HepG2 (cell line): ENCODE results near the gene ZBTB45. TPM values are rescaled to one million over a fixed set of nuclear protein-coding genes. Genes with fewer than 3 reads are reported as not detected.
A peak's percentile ranks its signal among the peaks of the same experiment; 100 is the strongest.

Experiments
- BRD4 ChIP-seq: sonication (generic); formaldehyde crosslinking; IDR thresholded peaks from 2 replicates; pipeline ENCODE4 v1.4.0; 2020; ENCODE audit warnings: missing genetic modification reagents
- CENPT ChIP-seq: sonication (generic); formaldehyde crosslinking; IDR thresholded peaks from 2 replicates; pipeline ENCODE4 v1.8.0; 2022; ENCODE audit warnings: low read depth, mild to moderate bottlenecking, moderate library complexity, missing genetic modification reagents
- FOXA1 ChIP-seq, 2 experiments: fragments of 450-650 bp in 1 of 2; sonication (generic) in 1 of 2; formaldehyde crosslinking in 1 of 2; IDR thresholded peaks; 2 replicates each; pipeline versions ENCODE4 v1.4.0 to v1.6.1; 2016 to 2020; ENCODE audit warnings: missing genetic modification reagents in 1 of 2
- GATAD2A ChIP-seq: IDR thresholded peaks from 2 replicates; pipeline ENCODE4 v1.6.1; 2016
- KAT7 ChIP-seq: IDR thresholded peaks from 2 replicates; pipeline ENCODE4 v1.6.1; 2018; ENCODE audit warnings: borderline replicate concordance, missing compliant biosample characterization
- KDM2A ChIP-seq: sonication (generic); formaldehyde crosslinking; IDR thresholded peaks from 2 replicates; pipeline ENCODE4 v1.4.0; 2020; ENCODE audit warnings: low read depth, missing genetic modification reagents, borderline replicate concordance
- KLF12 ChIP-seq: sonication (generic); formaldehyde crosslinking; IDR thresholded peaks from 2 replicates; pipeline ENCODE4 v1.4.0; 2020; ENCODE audit warnings: missing genetic modification reagents, borderline replicate concordance
- MIER3 ChIP-seq: IDR thresholded peaks from 2 replicates; pipeline ENCODE4 v1.6.1; 2016; ENCODE audit warnings: missing compliant biosample characterization, borderline replicate concordance
- RFXAP ChIP-seq: sonication (generic); formaldehyde crosslinking; IDR thresholded peaks from 2 replicates; pipeline ENCODE4 v1.4.0; 2020; ENCODE audit warnings: missing genetic modification reagents, borderline replicate concordance
- SMARCE1 ChIP-seq: fragments of 450-650 bp; IDR thresholded peaks from 2 replicates; pipeline ENCODE4 v1.6.1; 2017; ENCODE audit warnings: borderline replicate concordance
- SP140L ChIP-seq: sonication (generic); formaldehyde crosslinking; IDR thresholded peaks from 2 replicates; pipeline ENCODE4 v1.4.0; 2020; ENCODE audit warnings: missing genetic modification reagents, borderline replicate concordance
- ZNF446 ChIP-seq: sonication (generic); formaldehyde crosslinking; IDR thresholded peaks from 2 replicates; pipeline ENCODE4 v1.5.0; 2020; ENCODE audit warnings: mild to moderate bottlenecking, missing genetic modification reagents
- ZNF460 ChIP-seq: sonication (generic); formaldehyde crosslinking; IDR thresholded peaks from 2 replicates; pipeline ENCODE4 v1.5.1; 2020; ENCODE audit warnings: missing genetic modification reagents, mild to moderate bottlenecking, borderline replicate concordance
- ZNF501 ChIP-seq: sonication (generic); formaldehyde crosslinking; IDR thresholded peaks from 2 replicates; pipeline ENCODE4 v1.5.1; 2020; ENCODE audit warnings: mild to moderate bottlenecking, moderate library complexity, missing genetic modification reagents
- ZNF552 ChIP-seq: sonication (generic); formaldehyde crosslinking; IDR thresholded peaks from 2 replicates; pipeline ENCODE4 v1.9.0; 2022; ENCODE audit warnings: missing genetic modification reagents, mild to moderate bottlenecking, borderline replicate concordance
- ZSCAN25 ChIP-seq: sonication (generic); formaldehyde crosslinking; IDR thresholded peaks from 2 replicates; pipeline ENCODE4 v1.8.0; 2022; ENCODE audit warnings: mild to moderate bottlenecking, missing genetic modification reagents
- polyA plus RNA-seq, 8 experiments: library from polyadenylated mRNA; depleted of rRNA in 3 of 8; stranded (reverse) in 7 of 8; unstranded in 1 of 8; fragments of >200 nt; fragmentation: Illumina TruSeq in 4 of 8; extraction: Trizol in 4 of 8; gene quantifications; 2 replicates each; pipeline versions ENCODE4 v1.2.1 to v1.2.3, GENCODE V29; 2011 to 2016; ENCODE audit warnings: low read depth in 4 of 8, missing spikeins in 1 of 8, mixed read lengths in 1 of 8; ENCODE audit not compliant: insufficient read depth in 1 of 8
- total RNA-seq, 5 experiments: library from RNA; depleted of rRNA; stranded (reverse); fragments of >200 nt; fragmentation: Illumina TruSeq; extraction: Trizol; gene quantifications; 2 replicates each; pipeline ENCODE4 v1.2.3, GENCODE V29; 2016; ENCODE audit warnings: low read depth in 1 of 5
- TF ChIP-seq, protein P1 (sequence below): IDR thresholded peaks from 2 replicates; pipeline ENCODE4 v1.6.1; 2012; ENCODE audit warnings: low read depth, low read length, improper control_type of control experiment
- TF ChIP-seq, protein P2 (sequence below): sonication (generic); formaldehyde crosslinking; IDR thresholded peaks from 2 replicates; pipeline ENCODE4 v1.8.1; 2023; ENCODE audit warnings: mild to moderate bottlenecking, missing genetic modification reagents
- TF ChIP-seq, protein P3 (sequence below): IDR thresholded peaks from 2 replicates; pipeline ENCODE4 v1.6.1; 2018; ENCODE audit warnings: missing genetic modification reagents
- TF ChIP-seq, protein P4 (sequence below): sonication (generic); formaldehyde crosslinking; conservative IDR thresholded peaks from 2 replicates; pipeline ENCODE4 v1.8.0; 2022; ENCODE audit warnings: missing genetic modification reagents
- TF ChIP-seq, protein P5 (sequence below): sonication (generic); formaldehyde crosslinking; IDR thresholded peaks from 2 replicates; pipeline ENCODE4 v1.5.1; 2020; ENCODE audit warnings: mild to moderate bottlenecking, missing genetic modification reagents, borderline replicate concordance

The ZBTB45 gene
- total and polyA plus RNA-seq, 2 of the 13 experiments (the other 11 are each of a cell fraction or from before 2014, with no cell fraction given) = 3.0 to 3.7 TPM

DNA sequence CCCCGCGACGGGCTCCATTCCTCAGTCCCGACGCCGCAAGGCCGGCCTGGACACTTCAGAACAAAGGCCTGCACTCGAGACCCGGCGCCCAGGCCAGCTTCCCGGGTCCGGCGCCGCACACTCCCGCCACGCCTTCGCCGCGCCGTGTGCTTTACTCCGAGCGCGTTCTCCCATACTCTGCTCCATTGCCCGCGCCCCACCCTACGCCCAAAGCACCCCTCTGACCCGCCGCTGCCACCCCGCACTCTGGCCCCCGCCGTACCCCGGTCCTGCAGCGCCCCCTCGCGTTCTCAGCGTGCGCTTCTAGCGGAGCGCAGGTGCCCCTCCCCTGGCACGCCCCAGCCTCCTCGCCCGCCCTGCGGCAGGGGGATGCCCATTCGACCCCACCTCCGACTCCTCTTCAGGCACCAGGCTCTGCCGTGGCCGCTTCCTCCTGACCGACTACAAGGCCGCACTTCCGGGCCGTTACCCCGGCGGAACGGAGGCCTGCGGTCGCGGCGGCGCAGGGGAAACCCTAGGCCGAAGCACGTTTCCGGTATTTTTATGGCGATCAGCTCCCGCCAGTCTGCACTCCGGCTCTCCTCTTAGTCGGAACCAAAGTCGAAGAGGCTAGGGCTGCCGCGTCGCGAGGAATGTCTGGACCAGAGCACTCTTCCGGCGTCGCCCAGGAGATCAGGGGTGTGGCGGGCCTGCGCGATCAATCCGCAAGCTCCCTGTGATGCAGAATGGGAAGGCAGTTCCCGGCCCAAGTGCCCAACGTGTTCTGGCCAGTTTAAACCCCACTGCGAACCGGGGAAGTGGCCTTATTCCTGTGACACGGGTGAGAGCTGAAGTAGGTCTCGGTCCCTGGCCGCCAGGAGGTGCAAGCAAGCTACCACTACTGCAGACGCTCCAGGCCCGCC, at the start of gene ZBTB45 (continued):
- TF ChIP-seq, protein P1, sequence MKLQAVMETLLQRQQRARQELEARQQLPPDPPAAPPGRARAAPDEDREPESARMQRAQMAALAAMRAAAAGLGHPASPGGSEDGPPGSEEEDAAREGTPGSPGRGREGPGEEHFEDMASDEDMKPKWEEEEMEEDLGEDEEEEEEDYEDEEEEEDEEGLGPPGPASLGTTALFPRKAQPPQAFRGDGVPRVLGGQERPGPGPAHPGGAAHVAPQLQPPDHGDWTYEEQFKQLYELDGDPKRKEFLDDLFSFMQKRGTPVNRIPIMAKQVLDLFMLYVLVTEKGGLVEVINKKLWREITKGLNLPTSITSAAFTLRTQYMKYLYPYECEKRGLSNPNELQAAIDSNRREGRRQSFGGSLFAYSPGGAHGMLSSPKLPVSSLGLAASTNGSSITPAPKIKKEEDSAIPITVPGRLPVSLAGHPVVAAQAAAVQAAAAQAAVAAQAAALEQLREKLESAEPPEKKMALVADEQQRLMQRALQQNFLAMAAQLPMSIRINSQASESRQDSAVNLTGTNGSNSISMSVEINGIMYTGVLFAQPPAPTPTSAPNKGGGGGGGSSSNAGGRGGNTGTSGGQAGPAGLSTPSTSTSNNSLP = peak; percentile 51; the same call in 1 of the 2 replicates
- TF ChIP-seq ZSCAN25 (CRISPR knock-in tag) (peak; percentile 69), SMARCE1 (no peak), BRD4 (CRISPR knock-in tag) (no peak; the same call in none of the 2 replicates), KLF12 (CRISPR knock-in tag) (peak; percentile 98), GATAD2A (CRISPR knock-in tag) (peak; percentile 81), MIER3 (CRISPR knock-in tag) (peak; percentile 95), SP140L (0 out of 2 replicates have a peak, but pooled peaks have one; percentile 57), ZNF552 (CRISPR knock-in tag) (peak; percentile 94), CENPT (CRISPR knock-in tag) (peak; percentile 86), ZNF446 (CRISPR knock-in tag) (0 out of 2 replicates have a peak, but pooled peaks have one; percentile 41), ZNF460 (CRISPR knock-in tag) (peak; percentile 78; the same call in 1 of the 2 replicates), KDM2A (CRISPR knock-in tag) (peak; percentile 99), RFXAP (CRISPR knock-in tag) (no peak; the same call in 1 of the 2 replicates), KAT7 (CRISPR knock-in tag) (peak; percentile 50; the same call in 1 of the 2 replicates), FOXA1 (IDR thresholded peaks at IDR 0.05) (no peak), FOXA1 (CRISPR knock-in tag; IDR thresholded peaks at IDR 0.05) (peak; percentile 55), ZNF501 (CRISPR knock-in tag) (peak; percentile 96)
- TF ChIP-seq, protein P2, sequence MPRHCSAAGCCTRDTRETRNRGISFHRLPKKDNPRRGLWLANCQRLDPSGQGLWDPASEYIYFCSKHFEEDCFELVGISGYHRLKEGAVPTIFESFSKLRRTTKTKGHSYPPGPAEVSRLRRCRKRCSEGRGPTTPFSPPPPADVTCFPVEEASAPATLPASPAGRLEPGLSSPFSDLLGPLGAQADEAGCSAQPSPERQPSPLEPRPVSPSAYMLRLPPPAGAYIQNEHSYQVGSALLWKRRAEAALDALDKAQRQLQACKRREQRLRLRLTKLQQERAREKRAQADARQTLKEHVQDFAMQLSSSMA (CRISPR knock-in tag) = peak; percentile 98
- TF ChIP-seq, protein P3, sequence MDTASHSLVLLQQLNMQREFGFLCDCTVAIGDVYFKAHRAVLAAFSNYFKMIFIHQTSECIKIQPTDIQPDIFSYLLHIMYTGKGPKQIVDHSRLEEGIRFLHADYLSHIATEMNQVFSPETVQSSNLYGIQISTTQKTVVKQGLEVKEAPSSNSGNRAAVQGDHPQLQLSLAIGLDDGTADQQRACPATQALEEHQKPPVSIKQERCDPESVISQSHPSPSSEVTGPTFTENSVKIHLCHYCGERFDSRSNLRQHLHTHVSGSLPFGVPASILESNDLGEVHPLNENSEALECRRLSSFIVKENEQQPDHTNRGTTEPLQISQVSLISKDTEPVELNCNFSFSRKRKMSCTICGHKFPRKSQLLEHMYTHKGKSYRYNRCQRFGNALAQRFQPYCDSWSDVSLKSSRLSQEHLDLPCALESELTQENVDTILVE (CRISPR knock-in tag) = peak; percentile 100
- TF ChIP-seq, protein P4, sequence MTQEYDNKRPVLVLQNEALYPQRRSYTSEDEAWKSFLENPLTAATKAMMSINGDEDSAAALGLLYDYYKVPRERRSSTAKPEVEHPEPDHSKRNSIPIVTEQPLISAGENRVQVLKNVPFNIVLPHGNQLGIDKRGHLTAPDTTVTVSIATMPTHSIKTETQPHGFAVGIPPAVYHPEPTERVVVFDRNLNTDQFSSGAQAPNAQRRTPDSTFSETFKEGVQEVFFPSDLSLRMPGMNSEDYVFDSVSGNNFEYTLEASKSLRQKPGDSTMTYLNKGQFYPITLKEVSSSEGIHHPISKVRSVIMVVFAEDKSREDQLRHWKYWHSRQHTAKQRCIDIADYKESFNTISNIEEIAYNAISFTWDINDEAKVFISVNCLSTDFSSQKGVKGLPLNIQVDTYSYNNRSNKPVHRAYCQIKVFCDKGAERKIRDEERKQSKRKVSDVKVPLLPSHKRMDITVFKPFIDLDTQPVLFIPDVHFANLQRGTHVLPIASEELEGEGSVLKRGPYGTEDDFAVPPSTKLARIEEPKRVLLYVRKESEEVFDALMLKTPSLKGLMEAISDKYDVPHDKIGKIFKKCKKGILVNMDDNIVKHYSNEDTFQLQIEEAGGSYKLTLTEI = no peak
- TF ChIP-seq, protein P5, sequence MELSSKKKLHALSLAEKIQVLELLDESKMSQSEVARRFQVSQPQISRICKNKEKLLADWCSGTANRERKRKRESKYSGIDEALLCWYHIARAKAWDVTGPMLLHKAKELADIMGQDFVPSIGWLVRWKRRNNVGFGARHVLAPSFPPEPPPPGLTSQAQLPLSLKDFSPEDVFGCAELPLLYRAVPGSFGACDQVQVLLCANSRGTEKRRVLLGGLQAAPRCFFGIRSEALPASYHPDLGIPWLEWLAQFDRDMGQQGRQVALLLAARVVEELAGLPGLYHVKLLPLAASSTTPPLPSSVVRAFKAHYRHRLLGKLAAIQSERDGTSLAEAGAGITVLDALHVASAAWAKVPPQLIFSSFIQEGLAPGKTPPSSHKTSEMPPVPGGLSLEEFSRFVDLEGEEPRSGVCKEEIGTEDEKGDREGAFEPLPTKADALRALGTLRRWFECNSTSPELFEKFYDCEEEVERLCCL (CRISPR knock-in tag) = no peak; the same call in 1 of the 2 replicates
